DND-41 (cell line): ENCODE results near the gene ST6GALNAC2.
A peak's percentile ranks its signal among the peaks of the same experiment; 100 is the strongest.
"Not testable (repeated sequence)": the region's sequence is repeated elsewhere in the genome, so short reads cannot be mapped to it uniquely, and the experiment has no call there.

Experiments used
- ATAC-seq: fragments of 200-7000 bp; cut with Tn5 transposase; 3 replicates; pipeline ENCODE4 v1.9.1; 2021; ENCODE audit warnings: low read depth; ENCODE audit not compliant: insufficient read depth
- DNase-seq: peaks from one replicate; pipeline ENCODE4 v3.0.0-alpha.2; 2020
- H2AFZ ChIP-seq: 2 replicates; pipeline ENCODE4 v1.6.0; 2012; ENCODE audit warnings: low read depth, low read length
- H3K27ac ChIP-seq: 2 replicates; pipeline ENCODE4 v1.5.1; 2012; ENCODE audit warnings: low read length, inconsistent platforms
- H3K27me3 ChIP-seq: fragments of 200-600 bp; sonication (generic); 2 replicates; pipeline ENCODE4 v1.6.0; 2012; ENCODE audit warnings: low read length, mild to moderate bottlenecking, inconsistent platforms; ENCODE audit not compliant: insufficient read depth, poor library complexity
- H3K36me3 ChIP-seq: 2 replicates; pipeline ENCODE4 v1.5.1; 2012; ENCODE audit warnings: low read length, inconsistent platforms; ENCODE audit not compliant: insufficient read depth
- H3K4me1 ChIP-seq: 2 replicates; pipeline ENCODE4 v1.5.1; 2012; ENCODE audit warnings: mild to moderate bottlenecking, low read length; ENCODE audit not compliant: insufficient read depth
- H3K4me2 ChIP-seq: 2 replicates; pipeline ENCODE4 v1.6.0; 2012; ENCODE audit warnings: mild to moderate bottlenecking, moderate library complexity, low read length, inconsistent platforms; ENCODE audit not compliant: insufficient read depth
- H3K4me3 ChIP-seq, 2 experiments: fragments of 200-600 bp in 1 of 2; shearing (Covaris generic) in 1 of 2; 2 replicates each; pipeline ENCODE4 v1.5.1; 2012 to 2016; ENCODE audit warnings: inconsistent platforms in 2 of 2, low read length in 2 of 2, mild to moderate bottlenecking in 2 of 2, low read depth in 1 of 2, moderate library complexity in 1 of 2
- H3K79me2 ChIP-seq: 2 replicates; pipeline ENCODE4 v1.6.0; 2012; ENCODE audit warnings: low read length, inconsistent platforms; ENCODE audit not compliant: insufficient read depth
- H3K9ac ChIP-seq: 2 replicates; pipeline ENCODE4 v1.6.0; 2012; ENCODE audit warnings: low read depth, mild to moderate bottlenecking, inconsistent platforms, low read length, moderate library complexity
- H3K9me3 ChIP-seq: 2 replicates; pipeline ENCODE4 v1.5.1; 2012; ENCODE audit warnings: low read length, moderate library complexity, mild to moderate bottlenecking, inconsistent platforms; ENCODE audit not compliant: insufficient read depth, severe bottlenecking
- H4K20me1 ChIP-seq: 2 replicates; pipeline ENCODE4 v1.6.0; 2012; ENCODE audit warnings: low read length; ENCODE audit not compliant: insufficient read depth
- EZH2 ChIP-seq: IDR thresholded peaks from 3 replicates; pipeline ENCODE4 v1.6.1; 2012; ENCODE audit warnings: borderline replicate concordance, low read depth, mild to moderate bottlenecking, moderate library complexity, low read length, inconsistent platforms; ENCODE audit not compliant: severe bottlenecking
- TF ChIP-seq, protein P1 (sequence below): IDR thresholded peaks from 2 replicates; pipeline ENCODE4 v1.5.1; 2012; ENCODE audit warnings: borderline replicate concordance, low read length, moderate library complexity, mild to moderate bottlenecking; ENCODE audit not compliant: poor library complexity, severe bottlenecking; ENCODE audit errors: extremely low read depth

Gene ST6GALNAC2

DNA sequence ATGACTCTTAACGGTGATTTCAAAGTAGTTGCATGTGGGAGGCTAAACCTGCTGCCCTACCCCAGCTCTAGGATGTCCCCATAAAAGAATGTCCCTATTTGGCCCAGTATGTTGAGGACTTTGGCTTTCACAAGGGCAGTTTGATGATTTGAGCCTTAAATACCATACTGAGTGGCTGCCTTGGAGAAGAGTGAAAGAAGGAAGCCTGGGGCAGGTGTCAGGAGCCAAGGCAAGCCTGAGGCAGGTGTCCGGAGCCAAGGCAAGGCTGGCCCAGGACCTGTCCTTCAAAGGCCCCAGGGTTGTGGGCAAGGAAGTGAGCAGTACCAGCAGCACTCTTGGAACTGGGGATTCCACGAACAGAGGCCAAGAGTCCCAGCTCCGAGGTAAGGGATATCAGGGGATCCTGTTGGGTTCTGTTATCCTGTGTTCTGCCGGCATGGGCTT, 18.6 kb downstream of the ST6GALNAC2 start:
- peak; percentile 13; the same call in 1 of the 3 replicates for ATAC-seq
- H3K27me3 ChIP-seq, result no peaks in the 10 kb centered on the region
- no peak overlapping the region for H3K9ac ChIP-seq
- peaks cover 45% of the 10 kb centered on the region for H4K20me1 ChIP-seq
- H3K27ac ChIP-seq, result no peak overlapping the region
- H3K79me2 ChIP-seq, result peaks cover 9% of the 10 kb centered on the region
- no peak overlapping the region for H3K4me3 ChIP-seq
- no peak for TF ChIP-seq EZH2
- H3K36me3 ChIP-seq, result peaks cover 39% of the 10 kb centered on the region
- no peaks in the 10 kb centered on the region for H3K9me3 ChIP-seq
- no peak overlapping the region for H3K4me2 ChIP-seq
- peaks cover 5% of the 10 kb centered on the region; the same call in 1 of the 2 replicates for H3K4me1 ChIP-seq
- no peak overlapping the region for H2AFZ ChIP-seq
- no peak for DNase-seq

DNA sequence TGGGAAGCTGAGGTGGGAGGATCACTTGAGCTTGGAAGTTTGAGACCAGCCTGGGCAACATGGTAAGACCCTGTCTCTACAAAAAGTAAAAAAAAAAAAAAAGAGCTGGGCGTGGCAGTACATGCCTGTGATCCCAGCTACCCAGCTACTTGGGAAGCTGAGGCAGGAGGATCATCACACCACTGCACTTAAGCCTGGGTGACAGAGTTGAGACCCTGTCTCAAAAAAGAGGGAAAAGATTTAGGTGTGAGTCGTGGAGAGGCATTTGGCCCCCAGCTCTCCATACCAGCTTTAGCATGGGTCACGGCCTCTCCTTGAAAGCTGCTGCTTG, 19.1 kb downstream of the ST6GALNAC2 start:
- no peak overlapping the region for H3K4me2 ChIP-seq
- TF ChIP-seq, protein P1, sequence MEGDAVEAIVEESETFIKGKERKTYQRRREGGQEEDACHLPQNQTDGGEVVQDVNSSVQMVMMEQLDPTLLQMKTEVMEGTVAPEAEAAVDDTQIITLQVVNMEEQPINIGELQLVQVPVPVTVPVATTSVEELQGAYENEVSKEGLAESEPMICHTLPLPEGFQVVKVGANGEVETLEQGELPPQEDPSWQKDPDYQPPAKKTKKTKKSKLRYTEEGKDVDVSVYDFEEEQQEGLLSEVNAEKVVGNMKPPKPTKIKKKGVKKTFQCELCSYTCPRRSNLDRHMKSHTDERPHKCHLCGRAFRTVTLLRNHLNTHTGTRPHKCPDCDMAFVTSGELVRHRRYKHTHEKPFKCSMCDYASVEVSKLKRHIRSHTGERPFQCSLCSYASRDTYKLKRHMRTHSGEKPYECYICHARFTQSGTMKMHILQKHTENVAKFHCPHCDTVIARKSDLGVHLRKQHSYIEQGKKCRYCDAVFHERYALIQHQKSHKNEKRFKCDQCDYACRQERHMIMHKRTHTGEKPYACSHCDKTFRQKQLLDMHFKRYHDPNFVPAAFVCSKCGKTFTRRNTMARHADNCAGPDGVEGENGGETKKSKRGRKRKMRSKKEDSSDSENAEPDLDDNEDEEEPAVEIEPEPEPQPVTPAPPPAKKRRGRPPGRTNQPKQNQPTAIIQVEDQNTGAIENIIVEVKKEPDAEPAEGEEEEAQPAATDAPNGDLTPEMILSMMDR, result no peak
- no peak for TF ChIP-seq EZH2
- no peaks in the 10 kb centered on the region for H3K9me3 ChIP-seq
- H4K20me1 ChIP-seq, result peaks cover 49% of the 10 kb centered on the region
- H3K4me1 ChIP-seq, result peaks cover 9% of the 10 kb centered on the region
- no peak overlapping the region for H2AFZ ChIP-seq
- peaks cover 13% of the 10 kb centered on the region for H3K79me2 ChIP-seq
- ATAC-seq, result no peak
- peaks cover 43% of the 10 kb centered on the region for H3K36me3 ChIP-seq
- H3K4me3 ChIP-seq, result no peak overlapping the region
- H3K27me3 ChIP-seq, result no peaks in the 10 kb centered on the region
- DNase-seq, result no peak
- H3K27ac ChIP-seq, result no peak overlapping the region
- H3K9ac ChIP-seq, result no peak overlapping the region

GRCh38 chr17:76565728-76566612, 19.7 kb downstream of the ST6GALNAC2 start:
- H2AFZ ChIP-seq, result no peak overlapping the region
- H4K20me1 ChIP-seq, result peaks cover 55% of the 10 kb centered on the region
- no peak overlapping the region for H3K27ac ChIP-seq
- ATAC-seq, result no peak
- H3K4me3 ChIP-seq, result no peak overlapping the region
- H3K9me3 ChIP-seq, result no peaks in the 10 kb centered on the region
- peaks cover 19% of the 10 kb centered on the region for H3K79me2 ChIP-seq
- H3K9ac ChIP-seq, result no peak overlapping the region
- H3K36me3 ChIP-seq, result peaks cover 49% of the 10 kb centered on the region
- peaks cover 15% of the 10 kb centered on the region for H3K4me1 ChIP-seq
- H3K4me2 ChIP-seq, result no peak overlapping the region
- no peaks in the 10 kb centered on the region for H3K27me3 ChIP-seq
- no peak for DNase-seq
- TF ChIP-seq, protein P1, result no peak
- no peak for TF ChIP-seq EZH2

GRCh38 chr17:76564991-76565727, 20.5 kb downstream of the ST6GALNAC2 start:
- not testable (repeated sequence) for H3K4me2 ChIP-seq, ATAC-seq, H3K4me3 ChIP-seq, H3K9ac ChIP-seq, H3K27me3 ChIP-seq, DNase-seq, H3K27ac ChIP-seq, H3K9me3 ChIP-seq, H2AFZ ChIP-seq
- Histone ChIP-seq H4K20me1 (peaks cover 60% of the 10 kb centered on the region), H3K79me2 (peaks cover 27% of the 10 kb centered on the region), H3K4me1 (peaks cover 22% of the 10 kb centered on the region), H3K36me3 (peaks cover 57% of the 10 kb centered on the region)

- not testable (repeated sequence) for H3K4me2 ChIP-seq, H3K27me3 ChIP-seq, ATAC-seq, H3K9me3 ChIP-seq, H3K4me3 ChIP-seq, DNase-seq, H2AFZ ChIP-seq, H3K27ac ChIP-seq, H3K9ac ChIP-seq
- Histone ChIP-seq H3K36me3 (peaks cover 71% of the 10 kb centered on the region), H3K4me1 (peaks cover 40% of the 10 kb centered on the region), H3K79me2 (peaks cover 45% of the 10 kb centered on the region), H4K20me1 (peaks cover 77% of the 10 kb centered on the region)
Observed at GRCh38 chr17:76563359-76563758, 22.3 kb downstream of the ST6GALNAC2 start.
